Calu3 (cell line): ENCODE results near the gene COG1. TPM values are rescaled to one million over a fixed set of nuclear protein-coding genes. Genes with fewer than 3 reads are reported as not detected.

Source experiments
- BruUV-seq: library from RNA; stranded (reverse); fragments of 400-500 nt; replicated peaks from 2 replicates; lab custom pipeline; 2021; lab: Mats Ljungman, UMichigan
- CTCF ChIA-PET: fragments of 300-600 bp; sonication (Branson Sonifier 250); formaldehyde crosslinking; loops from one replicate; lab custom pipeline; 2022; ENCODE audit warnings: antibody characterized with exemption; lab: Charles Lee
- DNase-seq: peaks from one replicate; pipeline ENCODE4 v3.0.0; 2022
- H3K27ac Mint-ChIP-seq: one replicate; pipeline ENCODE4 v1.8.0; 2022; ENCODE audit warnings: mixed read lengths; ENCODE audit not compliant: unreplicated experiment
- H3K27me3 Mint-ChIP-seq: one replicate; pipeline ENCODE4 v1.8.0; 2022; ENCODE audit warnings: mixed read lengths; ENCODE audit not compliant: unreplicated experiment
- H3K36me3 Mint-ChIP-seq: one replicate; pipeline ENCODE4 v1.8.0; 2022; ENCODE audit warnings: mild to moderate bottlenecking, moderate library complexity, mixed read lengths; ENCODE audit not compliant: insufficient read depth, unreplicated experiment
- H3K4me1 Mint-ChIP-seq: one replicate; pipeline ENCODE4 v1.8.0; 2022; ENCODE audit warnings: mild to moderate bottlenecking, low read depth, mixed read lengths; ENCODE audit not compliant: unreplicated experiment
- H3K4me3 Mint-ChIP-seq: one replicate; pipeline ENCODE4 v1.8.0; 2022; ENCODE audit warnings: mild to moderate bottlenecking, low read depth, moderate library complexity, mixed read lengths; ENCODE audit not compliant: unreplicated experiment
- H3K9me3 Mint-ChIP-seq: one replicate; pipeline ENCODE4 v1.8.0; 2022; ENCODE audit warnings: low read depth, mixed read lengths; ENCODE audit not compliant: unreplicated experiment
- intact Hi-C: fragments of 100-400 bp; cut with micrococcal nuclease; formaldehyde crosslinking; loops from one replicate; pipeline ENCODE4 v1.10.0; 2022; ENCODE audit not compliant: unreplicated experiment
- total RNA-seq: library from RNA; stranded (reverse); gene quantifications from 2 replicates; pipeline ENCODE4 v1.2.3, GENCODE V29; 2022
- TF ChIP-seq, protein P1 (sequence below): fragments of 200-600 bp; IDR thresholded peaks from one replicate; pipeline ENCODE4 v1.8.0; 2022; ENCODE audit warnings: antibody characterized with exemption; ENCODE audit not compliant: unreplicated experiment

The COG1 gene
- total RNA-seq, 1 experiment from 2014 or later, result 37.7 TPM

DNA sequence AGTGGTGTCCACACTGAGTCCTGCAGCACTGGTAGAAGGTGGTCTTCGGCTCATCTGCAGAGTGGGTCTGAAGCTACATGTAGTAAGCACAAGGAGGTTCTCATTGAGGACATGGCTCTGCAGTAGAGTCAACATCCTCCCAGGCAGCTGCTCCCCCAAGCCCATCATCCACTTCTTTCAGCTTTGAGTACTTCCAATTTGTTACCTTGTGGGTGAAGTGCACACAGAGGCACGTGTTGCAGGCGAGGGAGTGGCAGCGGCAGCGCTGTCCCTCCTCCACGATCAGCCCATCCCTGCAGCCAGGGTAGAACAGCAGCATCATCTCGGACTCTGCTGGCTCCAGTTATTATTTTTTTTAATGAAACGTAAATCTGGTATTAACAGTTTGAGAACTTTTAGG, 29.8 kb upstream of the COG1 start:
- peaks cover 82% of the 10 kb centered on the region for H3K27me3 Mint-ChIP-seq
- intact Hi-C loops, result no loop called here

DNA sequence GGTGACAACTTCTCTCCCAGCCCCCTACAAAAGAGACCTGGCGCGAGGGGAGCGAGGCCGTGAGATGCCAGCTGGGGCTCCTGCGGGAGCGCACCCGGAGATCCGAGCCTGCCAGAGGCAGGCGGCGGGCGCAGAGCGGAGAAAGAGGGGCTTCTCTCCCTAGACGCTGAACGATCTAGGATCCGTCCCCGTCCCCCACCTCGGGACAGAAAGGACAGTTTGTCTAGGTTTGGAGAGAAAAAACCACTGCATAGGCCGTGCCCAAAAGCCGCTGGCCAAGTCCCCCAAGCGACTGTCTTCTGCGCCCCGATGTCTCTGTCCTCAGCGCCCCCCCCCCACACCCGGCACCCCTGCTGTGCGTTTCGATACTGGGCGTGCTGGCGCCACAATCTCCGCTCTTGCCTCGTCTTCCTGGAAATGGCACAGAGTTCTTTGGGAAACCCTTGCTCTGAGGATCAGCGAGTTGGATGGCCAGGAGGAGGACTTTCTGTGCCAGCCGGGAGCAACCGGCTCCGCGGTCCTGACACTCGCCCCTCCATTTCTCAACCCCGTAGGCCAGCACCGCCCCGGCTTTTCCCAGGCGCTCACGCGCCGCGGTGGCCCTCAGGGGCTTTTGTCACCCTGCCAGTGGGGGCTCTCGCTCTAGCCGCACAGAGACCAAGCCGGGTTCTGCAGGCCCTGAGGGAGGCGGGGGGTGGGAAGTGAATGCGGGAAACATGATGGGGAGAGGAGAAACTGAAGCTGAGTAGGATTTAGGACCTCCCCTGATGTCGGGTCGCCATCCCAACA, 27.0 kb upstream of the COG1 start:
- H3K27me3 Mint-ChIP-seq, result peaks cover 69% of the 10 kb centered on the region
- TF ChIP-seq, protein P1, sequence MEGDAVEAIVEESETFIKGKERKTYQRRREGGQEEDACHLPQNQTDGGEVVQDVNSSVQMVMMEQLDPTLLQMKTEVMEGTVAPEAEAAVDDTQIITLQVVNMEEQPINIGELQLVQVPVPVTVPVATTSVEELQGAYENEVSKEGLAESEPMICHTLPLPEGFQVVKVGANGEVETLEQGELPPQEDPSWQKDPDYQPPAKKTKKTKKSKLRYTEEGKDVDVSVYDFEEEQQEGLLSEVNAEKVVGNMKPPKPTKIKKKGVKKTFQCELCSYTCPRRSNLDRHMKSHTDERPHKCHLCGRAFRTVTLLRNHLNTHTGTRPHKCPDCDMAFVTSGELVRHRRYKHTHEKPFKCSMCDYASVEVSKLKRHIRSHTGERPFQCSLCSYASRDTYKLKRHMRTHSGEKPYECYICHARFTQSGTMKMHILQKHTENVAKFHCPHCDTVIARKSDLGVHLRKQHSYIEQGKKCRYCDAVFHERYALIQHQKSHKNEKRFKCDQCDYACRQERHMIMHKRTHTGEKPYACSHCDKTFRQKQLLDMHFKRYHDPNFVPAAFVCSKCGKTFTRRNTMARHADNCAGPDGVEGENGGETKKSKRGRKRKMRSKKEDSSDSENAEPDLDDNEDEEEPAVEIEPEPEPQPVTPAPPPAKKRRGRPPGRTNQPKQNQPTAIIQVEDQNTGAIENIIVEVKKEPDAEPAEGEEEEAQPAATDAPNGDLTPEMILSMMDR, result no peak
- H3K27ac Mint-ChIP-seq, result no peak overlapping the region
- peaks cover 31% of the 10 kb centered on the region for H3K4me1 Mint-ChIP-seq
- CTCF ChIA-PET, result no interaction called here
- H3K9me3 Mint-ChIP-seq, result no peaks in the 10 kb centered on the region
- no TSS peak for BruUV-seq
- H3K4me3 Mint-ChIP-seq, result peak overlapping the region; percentile 77
- DNase-seq, result peak; percentile 13
- intact Hi-C loops, result no loop called here
- H3K36me3 Mint-ChIP-seq, result peaks cover 19% of the 10 kb centered on the region

More for the DNA sequence above, 29.8 kb upstream of the COG1 start:
- CTCF ChIA-PET, result interaction anchor here (0.9 kb wide), 1 partner anchor 24 kb away, joined by 7 read pairs; no protein-coding TSS in a partner anchor
- DNase-seq, result no peak
- H3K27ac Mint-ChIP-seq, result no peak overlapping the region
- TF ChIP-seq, protein P1, result no peak
- BruUV-seq, result no TSS peak
- no peaks in the 10 kb centered on the region for H3K9me3 Mint-ChIP-seq
- H3K4me1 Mint-ChIP-seq, result peaks cover 31% of the 10 kb centered on the region
- H3K4me3 Mint-ChIP-seq, result no peak overlapping the region
- H3K36me3 Mint-ChIP-seq, result peaks cover 19% of the 10 kb centered on the region

DNA sequence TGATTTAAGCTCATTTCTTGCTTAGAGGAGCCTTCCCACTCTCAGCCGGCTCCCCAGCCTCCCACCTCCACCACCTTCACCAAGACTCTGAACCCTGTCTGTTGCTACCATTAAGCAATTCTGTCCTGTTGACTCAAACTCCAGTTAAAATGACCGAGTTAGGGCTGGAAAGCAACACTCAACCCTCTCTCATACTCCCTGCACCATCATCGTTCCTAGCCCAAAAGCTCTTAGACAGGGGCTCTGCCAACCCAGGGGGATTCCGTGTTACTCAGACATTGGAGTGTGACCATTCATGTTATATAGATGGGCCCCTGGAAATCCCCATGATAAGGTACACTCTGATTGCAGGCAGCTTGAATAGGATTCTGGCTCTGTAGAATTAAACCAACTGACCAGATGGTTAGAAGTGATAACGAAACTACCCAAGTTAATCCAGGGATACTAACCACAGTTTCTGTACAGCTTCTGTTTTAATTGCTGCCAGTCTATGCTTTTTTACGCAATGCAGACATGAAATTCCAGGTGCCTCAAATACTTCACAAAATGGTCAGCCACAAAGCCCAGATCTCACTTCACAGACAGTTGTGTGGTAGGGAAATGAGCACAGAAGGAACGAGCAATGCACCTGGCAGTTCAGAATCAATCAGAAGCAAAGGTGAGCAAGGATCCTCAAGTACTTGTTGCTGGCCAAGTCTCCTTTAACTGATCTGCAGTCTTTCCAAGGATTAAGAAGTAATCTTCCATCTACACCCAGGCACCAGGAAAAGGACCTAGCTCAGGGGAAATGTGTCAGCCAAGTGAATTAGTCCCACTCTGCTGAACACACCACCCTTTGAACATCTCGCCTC, 25.9 kb upstream of the COG1 start:
- Mint-ChIP-seq H3K36me3 (peaks cover 19% of the 10 kb centered on the region), H3K27me3 (peaks cover 61% of the 10 kb centered on the region), H3K4me3 (peak overlapping the region; percentile 77), H3K4me1 (peaks cover 31% of the 10 kb centered on the region), H3K9me3 (no peaks in the 10 kb centered on the region), H3K27ac (no peak overlapping the region)
- BruUV-seq, result no TSS peak
- intact Hi-C loops, result no loop called here
- TF ChIP-seq, protein P1, result no peak
- DNase-seq, result no peak
- CTCF ChIA-PET, result interaction anchor here (0.6 kb wide), 1 partner anchor 55 kb away, joined by 5 read pairs; no protein-coding TSS in a partner anchor

DNA sequence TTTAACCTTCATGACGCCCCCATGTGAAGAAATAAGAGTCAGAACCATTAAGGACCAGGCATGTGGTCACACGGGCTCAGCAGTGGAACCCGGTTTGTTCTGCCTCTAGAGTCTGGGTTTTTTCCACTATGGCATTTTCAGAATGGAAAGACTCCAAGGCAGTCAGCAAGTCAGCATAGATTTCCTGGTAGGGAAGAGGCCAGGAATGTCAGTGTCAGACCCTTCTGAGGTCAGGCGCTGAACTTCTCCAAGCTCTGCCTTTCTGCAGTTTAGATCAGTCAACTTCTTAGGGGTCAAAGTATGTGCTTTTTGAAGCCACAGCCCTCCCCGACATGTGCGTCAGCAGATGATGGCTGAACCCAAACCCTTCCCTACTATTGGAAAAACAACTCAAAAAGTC, 24.2 kb upstream of the COG1 start:
- CTCF ChIA-PET, result no interaction called here
- intact Hi-C loops, result no loop called here
- H3K27ac Mint-ChIP-seq, result no peak overlapping the region
- peaks cover 19% of the 10 kb centered on the region for H3K36me3 Mint-ChIP-seq
- no peak for DNase-seq
- no peak overlapping the region for H3K4me3 Mint-ChIP-seq
- TF ChIP-seq, protein P1, result no peak
- H3K27me3 Mint-ChIP-seq, result peaks cover 47% of the 10 kb centered on the region
- peaks cover 25% of the 10 kb centered on the region for H3K4me1 Mint-ChIP-seq
- no peaks in the 10 kb centered on the region for H3K9me3 Mint-ChIP-seq
- BruUV-seq, result no TSS peak
